ENCODE results near the gene CNN2.

GRCh38 chr19:982567-983170, 43.7 kb upstream of the CNN2 start:
- TF ChIP-seq POLR2A (IDR thresholded peaks at IDR 0.05; ENCODE audit: low read length) (no peak), GATA1 (IDR thresholded peaks at IDR 0.05; ENCODE audit: low read depth, low read length) (no peak)
